Calu3 (cell line): ENCODE results near the gene EXOC6B. TPM values are rescaled to one million over a fixed set of nuclear protein-coding genes. Genes with fewer than 3 reads are reported as not detected.

ENCODE experiments used
- BruUV-seq: library from RNA; stranded (reverse); fragments of 400-500 nt; replicated peaks from 2 replicates; lab custom pipeline; 2021; lab: Mats Ljungman, UMichigan
- CTCF ChIA-PET: fragments of 300-600 bp; sonication (Branson Sonifier 250); formaldehyde crosslinking; loops from one replicate; lab custom pipeline; 2022; ENCODE audit warnings: antibody characterized with exemption; lab: Charles Lee
- DNase-seq: peaks from one replicate; pipeline ENCODE4 v3.0.0; 2022
- H3K27ac Mint-ChIP-seq: one replicate; pipeline ENCODE4 v1.8.0; 2022; ENCODE audit warnings: mixed read lengths; ENCODE audit not compliant: unreplicated experiment
- H3K27me3 Mint-ChIP-seq: one replicate; pipeline ENCODE4 v1.8.0; 2022; ENCODE audit warnings: mixed read lengths; ENCODE audit not compliant: unreplicated experiment
- H3K36me3 Mint-ChIP-seq: one replicate; pipeline ENCODE4 v1.8.0; 2022; ENCODE audit warnings: mild to moderate bottlenecking, moderate library complexity, mixed read lengths; ENCODE audit not compliant: insufficient read depth, unreplicated experiment
- H3K4me1 Mint-ChIP-seq: one replicate; pipeline ENCODE4 v1.8.0; 2022; ENCODE audit warnings: mild to moderate bottlenecking, low read depth, mixed read lengths; ENCODE audit not compliant: unreplicated experiment
- H3K4me3 Mint-ChIP-seq: one replicate; pipeline ENCODE4 v1.8.0; 2022; ENCODE audit warnings: mild to moderate bottlenecking, low read depth, moderate library complexity, mixed read lengths; ENCODE audit not compliant: unreplicated experiment
- H3K9me3 Mint-ChIP-seq: one replicate; pipeline ENCODE4 v1.8.0; 2022; ENCODE audit warnings: low read depth, mixed read lengths; ENCODE audit not compliant: unreplicated experiment
- intact Hi-C: fragments of 100-400 bp; cut with micrococcal nuclease; formaldehyde crosslinking; loops from one replicate; pipeline ENCODE4 v1.10.0; 2022; ENCODE audit not compliant: unreplicated experiment
- total RNA-seq: library from RNA; stranded (reverse); gene quantifications from 2 replicates; pipeline ENCODE4 v1.2.3, GENCODE V29; 2022
- TF ChIP-seq, protein P1 (sequence below): fragments of 200-600 bp; IDR thresholded peaks from one replicate; pipeline ENCODE4 v1.8.0; 2022; ENCODE audit warnings: antibody characterized with exemption; ENCODE audit not compliant: unreplicated experiment

EXOC6B gene
- total RNA-seq, 1 experiment from 2014 or later = 26.6 TPM

DNA sequence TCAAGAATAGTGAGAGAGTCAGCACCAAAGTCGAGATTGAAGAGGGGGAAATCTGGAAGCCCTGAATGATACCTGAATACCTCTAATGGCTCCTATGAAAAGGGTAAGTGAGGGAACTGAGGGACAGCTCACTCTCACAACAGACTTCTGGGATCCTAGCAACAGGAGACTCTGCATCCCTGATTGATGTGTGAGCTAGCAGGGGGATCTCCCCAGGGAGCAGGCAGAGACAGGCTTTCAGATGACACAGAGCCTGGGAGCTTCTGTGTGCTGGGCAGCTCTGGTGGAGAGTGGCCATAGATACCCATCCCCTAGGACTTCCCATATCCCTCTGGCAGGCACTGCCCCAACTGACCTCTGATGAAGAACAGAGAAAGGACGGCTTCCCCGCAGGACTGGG lies 206.2 kb downstream of the EXOC6B start:
- CTCF ChIA-PET = interaction anchor here (0.6 kb wide), 1 partner anchor 1188 kb away, joined by 4 read pairs; no protein-coding TSS in a partner anchor

DNA sequence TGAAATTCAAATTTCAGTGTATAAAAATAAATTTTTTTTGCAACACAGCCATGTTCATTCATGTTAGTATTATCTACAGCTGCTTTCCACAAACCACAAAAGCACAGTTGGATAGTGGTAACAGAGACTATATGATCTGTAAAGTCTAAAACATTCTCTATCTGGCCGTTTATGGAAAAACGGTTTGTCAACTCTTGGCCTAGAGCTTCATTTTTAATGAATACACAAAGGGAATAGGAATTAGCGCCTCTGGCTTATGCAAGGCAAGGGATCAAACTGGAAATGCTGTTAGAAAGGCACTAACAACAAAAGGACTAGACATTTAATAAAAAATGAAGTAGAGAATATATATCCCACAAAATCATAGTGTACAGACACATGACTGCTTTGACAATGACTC lies 211.9 kb downstream of the EXOC6B start:
- Mint-ChIP-seq H3K4me1 (no peaks in the 10 kb centered on the region), H3K36me3 (no peaks in the 10 kb centered on the region), H3K27me3 (no peaks in the 10 kb centered on the region), H3K27ac (no peak overlapping the region), H3K9me3 (peaks cover 8% of the 10 kb centered on the region), H3K4me3 (no peak overlapping the region)
- CTCF ChIA-PET = interaction anchor here (1.0 to 1.3 kb wide), 2 partner anchors 8 to 461 kb away, joined by 4 to 6 read pairs; no protein-coding TSS in a partner anchor
- TF ChIP-seq, protein P1, sequence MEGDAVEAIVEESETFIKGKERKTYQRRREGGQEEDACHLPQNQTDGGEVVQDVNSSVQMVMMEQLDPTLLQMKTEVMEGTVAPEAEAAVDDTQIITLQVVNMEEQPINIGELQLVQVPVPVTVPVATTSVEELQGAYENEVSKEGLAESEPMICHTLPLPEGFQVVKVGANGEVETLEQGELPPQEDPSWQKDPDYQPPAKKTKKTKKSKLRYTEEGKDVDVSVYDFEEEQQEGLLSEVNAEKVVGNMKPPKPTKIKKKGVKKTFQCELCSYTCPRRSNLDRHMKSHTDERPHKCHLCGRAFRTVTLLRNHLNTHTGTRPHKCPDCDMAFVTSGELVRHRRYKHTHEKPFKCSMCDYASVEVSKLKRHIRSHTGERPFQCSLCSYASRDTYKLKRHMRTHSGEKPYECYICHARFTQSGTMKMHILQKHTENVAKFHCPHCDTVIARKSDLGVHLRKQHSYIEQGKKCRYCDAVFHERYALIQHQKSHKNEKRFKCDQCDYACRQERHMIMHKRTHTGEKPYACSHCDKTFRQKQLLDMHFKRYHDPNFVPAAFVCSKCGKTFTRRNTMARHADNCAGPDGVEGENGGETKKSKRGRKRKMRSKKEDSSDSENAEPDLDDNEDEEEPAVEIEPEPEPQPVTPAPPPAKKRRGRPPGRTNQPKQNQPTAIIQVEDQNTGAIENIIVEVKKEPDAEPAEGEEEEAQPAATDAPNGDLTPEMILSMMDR = no peak
- intact Hi-C loops = no loop called here
- no peak for DNase-seq
- BruUV-seq = no TSS peak

More for the DNA sequence above, 206.2 kb downstream of the EXOC6B start:
- intact Hi-C loops = no loop called here
- Mint-ChIP-seq H3K27ac (no peak overlapping the region), H3K4me3 (no peak overlapping the region), H3K27me3 (no peaks in the 10 kb centered on the region), H3K9me3 (peaks cover 8% of the 10 kb centered on the region), H3K4me1 (no peaks in the 10 kb centered on the region), H3K36me3 (no peaks in the 10 kb centered on the region)
- no peak for DNase-seq
- TF ChIP-seq, protein P1 = no peak
- BruUV-seq = no TSS peak

DNA sequence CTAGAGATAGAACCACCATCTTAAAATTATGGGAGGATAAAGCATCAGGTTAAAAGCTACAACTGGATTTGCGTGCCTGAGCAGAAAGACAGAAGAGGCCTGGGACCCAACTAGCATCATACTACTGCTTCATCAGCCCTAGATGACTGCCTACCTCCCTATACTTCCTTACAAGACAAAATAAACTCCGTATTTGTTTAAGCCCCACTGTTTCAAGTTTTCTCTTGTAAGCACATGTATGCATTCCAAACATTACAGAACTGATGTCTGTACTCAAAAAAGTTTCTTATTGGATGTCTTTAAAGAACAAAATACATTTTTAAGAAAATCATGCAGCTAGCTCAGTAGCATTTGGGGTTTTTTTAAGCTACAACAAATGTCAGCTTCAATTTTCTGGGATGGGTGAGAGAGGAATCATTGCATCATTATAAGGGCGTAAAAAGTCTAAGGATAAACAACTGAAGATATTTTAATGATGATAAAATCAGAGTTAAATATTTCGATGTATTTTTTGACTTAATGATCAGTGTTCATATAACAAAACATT lies 213.1 kb downstream of the EXOC6B start:
- CTCF ChIA-PET = interaction anchor here (0.9 kb wide), 1 partner anchor 85 kb away, joined by 3 read pairs; no protein-coding TSS in a partner anchor
- no peaks in the 10 kb centered on the region for H3K27me3 Mint-ChIP-seq
- intact Hi-C loops = no loop called here
- TF ChIP-seq, protein P1 = no peak
- H3K9me3 Mint-ChIP-seq = peaks cover 4% of the 10 kb centered on the region
- H3K27ac Mint-ChIP-seq = no peak overlapping the region
- no TSS peak for BruUV-seq
- DNase-seq = no peak
- H3K36me3 Mint-ChIP-seq = no peaks in the 10 kb centered on the region
- H3K4me3 Mint-ChIP-seq = no peak overlapping the region
- no peaks in the 10 kb centered on the region for H3K4me1 Mint-ChIP-seq

DNA sequence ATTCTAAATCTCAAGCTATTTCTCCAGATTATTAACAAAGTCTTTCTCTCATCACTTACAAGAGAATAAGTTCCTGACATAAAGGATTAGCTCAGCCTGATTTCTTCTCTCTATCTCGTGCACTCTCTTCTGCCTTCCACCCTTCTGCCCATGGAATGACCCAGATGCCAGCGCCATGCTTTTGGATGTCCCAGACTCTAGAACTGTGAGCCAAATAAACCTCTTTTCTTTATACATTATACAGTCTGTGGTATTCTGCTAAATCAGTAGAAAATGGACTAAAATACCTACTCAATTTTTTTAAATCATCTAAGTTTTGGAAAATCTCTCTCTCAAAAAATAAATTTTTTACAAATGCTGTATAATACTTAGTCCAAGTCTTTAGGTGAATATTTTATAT lies 218.6 kb downstream of the EXOC6B start:
- DNase-seq = no peak
- H3K4me1 Mint-ChIP-seq = no peaks in the 10 kb centered on the region
- H3K27ac Mint-ChIP-seq = no peak overlapping the region
- no TSS peak for BruUV-seq
- H3K27me3 Mint-ChIP-seq = no peaks in the 10 kb centered on the region
- TF ChIP-seq, protein P1 = no peak
- CTCF ChIA-PET = interaction anchor here (0.9 kb wide), 1 partner anchor 7 kb away, joined by 3 read pairs; no protein-coding TSS in a partner anchor
- intact Hi-C loops = loop anchor here (5.0 kb wide), 1 partner anchor 140 kb away; no protein-coding TSS in a partner anchor
- peaks cover 2% of the 10 kb centered on the region for H3K9me3 Mint-ChIP-seq
- H3K36me3 Mint-ChIP-seq = no peaks in the 10 kb centered on the region
- no peak overlapping the region for H3K4me3 Mint-ChIP-seq
